ENCODE data around the gene GLIS2.

Gene GLIS2

GRCh38 chr16:4373356-4373908 lies 57.6 kb downstream of the GLIS2 start:
- FAIRE-seq: no peak
- no peak for DNase-seq (ENCODE audit: insufficient read length, low spot score)
- no peak for TF ChIP-seq CTCF (IDR thresholded peaks at IDR 0.05; ENCODE audit: insufficient read depth, missing control alignments)

DNA sequence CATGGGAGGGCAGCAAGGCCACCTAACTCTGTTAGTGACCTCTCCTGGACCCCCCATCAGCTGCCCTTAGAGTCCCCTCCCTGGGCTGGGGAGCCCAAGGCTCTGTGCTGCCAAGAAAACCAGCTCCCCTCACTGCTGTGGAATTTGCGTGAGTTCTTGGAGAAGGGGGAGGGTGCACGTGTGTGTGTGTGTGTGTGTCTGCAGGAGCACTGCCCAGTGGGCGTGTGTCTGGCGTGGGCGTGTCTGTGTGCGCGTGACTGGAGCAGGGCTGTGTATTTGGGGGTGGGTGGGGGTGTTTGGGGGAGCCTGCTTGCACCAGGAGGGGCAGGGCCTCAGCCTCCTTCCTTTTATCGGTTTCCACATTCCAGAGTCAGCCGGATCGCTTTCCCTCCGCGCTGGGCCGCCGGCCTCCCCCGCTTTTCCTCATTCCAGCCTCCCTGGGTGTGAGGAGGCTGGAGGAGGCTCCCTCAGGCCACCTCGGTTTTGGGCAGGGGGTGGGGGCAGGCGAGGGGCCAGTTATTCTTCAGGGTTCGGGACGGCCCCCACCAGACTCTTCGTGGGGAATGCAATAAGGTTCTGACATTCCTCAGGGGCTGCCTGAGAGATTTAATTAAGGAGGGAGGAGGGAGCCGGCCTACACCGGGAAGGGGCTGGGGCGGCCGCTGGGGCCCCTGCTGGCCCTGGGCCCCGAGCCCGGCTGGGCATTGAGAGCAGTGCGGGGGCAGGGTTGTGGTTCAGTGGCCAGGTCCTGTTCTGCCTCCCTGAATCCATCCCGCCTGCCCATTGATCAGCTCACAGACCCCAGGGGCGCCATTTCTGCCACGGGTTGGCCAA lies 58.3 kb downstream of the GLIS2 start:
- no peak for TF ChIP-seq CTCF (IDR thresholded peaks at IDR 0.05; ENCODE audit: insufficient read depth, missing control alignments)
- FAIRE-seq: no peak
- DNase-seq (ENCODE audit: insufficient read length, low spot score): no peak

DNA sequence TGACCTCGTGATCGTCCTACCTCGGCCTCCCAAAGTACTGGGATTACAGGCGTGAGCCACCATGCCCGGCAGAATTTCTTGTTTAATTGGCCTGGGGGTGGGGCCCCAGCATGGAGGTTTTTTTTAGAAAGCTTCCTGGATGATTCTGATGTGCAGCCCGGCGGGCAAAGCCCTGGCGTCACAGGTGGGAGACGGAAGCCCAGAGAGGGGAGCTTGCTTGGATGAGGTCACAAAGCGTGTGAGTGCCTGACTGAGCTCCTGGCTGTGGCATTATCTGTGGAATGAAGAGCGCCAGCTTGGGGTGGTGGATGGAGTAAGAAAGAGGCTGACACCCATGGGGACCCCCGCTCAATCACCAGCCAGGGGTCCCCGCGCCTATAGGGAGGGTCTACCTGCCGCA lies 59.9 kb downstream of the GLIS2 start:
- no peak for TF ChIP-seq CTCF (IDR thresholded peaks at IDR 0.05; ENCODE audit: insufficient read depth, missing control alignments)
- DNase-seq (ENCODE audit: insufficient read length, low spot score) (no peak), FAIRE-seq (no peak)

DNA sequence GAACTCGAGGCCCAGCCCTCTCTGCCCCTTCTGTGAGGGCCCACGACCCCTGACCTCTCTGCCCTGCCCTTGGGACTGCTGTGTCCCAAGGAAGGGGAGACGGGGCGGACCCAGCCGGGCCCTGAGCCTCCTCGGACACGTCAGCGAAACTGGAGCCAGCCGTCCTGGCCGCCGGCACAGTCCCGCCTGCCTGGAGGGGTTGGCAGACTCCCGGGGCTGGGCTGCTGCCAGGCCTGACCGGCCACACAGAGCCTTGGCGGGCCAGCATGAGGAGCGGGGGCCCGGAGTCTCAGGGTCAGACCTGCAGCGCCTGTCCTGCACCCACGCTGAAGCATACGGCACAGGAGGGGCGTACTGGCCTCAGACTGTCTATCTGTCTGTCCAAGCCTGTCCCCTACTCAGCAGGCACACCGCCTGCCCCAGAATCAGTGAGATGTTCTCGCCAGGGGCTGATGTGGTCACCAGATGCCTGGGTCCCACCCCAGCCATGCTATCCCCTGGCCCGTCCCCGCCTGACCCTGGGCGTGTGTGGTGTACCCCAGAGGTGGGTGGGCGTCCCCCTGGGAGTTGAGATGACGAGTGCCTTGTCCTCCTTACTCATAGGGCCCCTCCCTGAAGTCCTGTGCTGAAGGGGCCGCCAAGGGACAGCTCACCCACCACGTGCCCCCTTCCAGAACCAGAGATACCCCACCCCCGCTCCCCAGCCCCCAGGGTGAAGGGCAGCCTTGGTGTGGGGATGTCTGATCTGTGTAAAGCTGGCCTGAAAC lies 60.4 kb downstream of the GLIS2 start:
- DNase-seq (ENCODE audit: insufficient read length, low spot score) (no peak), FAIRE-seq (no peak)
- TF ChIP-seq CTCF (IDR thresholded peaks at IDR 0.05; ENCODE audit: insufficient read depth, missing control alignments): no peak

- DNase-seq (ENCODE audit: insufficient read length, low spot score) (no peak), FAIRE-seq (no peak)
- TF ChIP-seq CTCF (IDR thresholded peaks at IDR 0.05; ENCODE audit: insufficient read depth, missing control alignments): no peak
These were observed 61.2 kb downstream of the GLIS2 start for GRCh38 chr16:4376893-4377572.

GRCh38 chr16:4377573-4378154 lies 61.8 kb downstream of the GLIS2 start:
- FAIRE-seq (no peak), DNase-seq (ENCODE audit: insufficient read length, low spot score) (no peak)

More at GRCh38 chr16:4377573-4378154, 61.8 kb downstream of the GLIS2 start:
- no peak for TF ChIP-seq CTCF (IDR thresholded peaks at IDR 0.05; ENCODE audit: insufficient read depth, missing control alignments)
